ENCODE measurements around the gene KDM8. TPM values are rescaled to one million over a fixed set of nuclear protein-coding genes. Genes with fewer than 3 reads are reported as not detected.
"Not testable (repeated sequence)": the region's sequence is repeated elsewhere in the genome, so short reads cannot be mapped to it uniquely, and the experiment has no call there.

The KDM8 gene
- total and polyA plus RNA-seq, 3 donors from 2014 or later = 5.7 to 14.7 (median 8.3) TPM

GRCh38 chr16:27248036-27248435 lies 44.7 kb downstream of the KDM8 start:
- DNase-seq = no peak
- no peaks in the 10 kb centered on the region for H3K9me3 ChIP-seq
- intact Hi-C loops (cut with DNase I; ENCODE audit: low total_unique reads) = no loop called here
- no peak overlapping the region for H3K27ac ChIP-seq
- H3K4me1 ChIP-seq = peaks cover 14% of the 10 kb centered on the region
- H3K27me3 ChIP-seq = no peaks in the 10 kb centered on the region
- TF ChIP-seq CTCF (IDR thresholded peaks at IDR 0.05) (no peak), POLR2A (IDR thresholded peaks at IDR 0.05) (no peak)
- H3K4me3 ChIP-seq = no peak overlapping the region
- 91 to 97% methylated on average over 2 of the region's 2 CpGs for whole genome bisulfite sequencing, 2 donors
- no peaks in the 10 kb centered on the region for H3K36me3 ChIP-seq (ENCODE audit: low read depth, missing control alignments)

GRCh38 chr16:27248886-27249285 lies 45.6 kb downstream of the KDM8 start:
- H3K9me3 ChIP-seq; intact Hi-C loops (cut with DNase I; ENCODE audit: low total_unique reads); H3K4me3 ChIP-seq; H3K27me3 ChIP-seq; H3K27ac ChIP-seq; H3K4me1 ChIP-seq; DNase-seq; H3K36me3 ChIP-seq (ENCODE audit: low read depth, missing control alignments): not testable (repeated sequence)
- WGBS, 2 donors = 89 to 94% methylated on average over 4 of the region's 4 CpGs

- Histone ChIP-seq H3K4me3 (no peak overlapping the region), H3K9me3 (no peaks in the 10 kb centered on the region), H3K27me3 (no peaks in the 10 kb centered on the region), H3K4me1 (peaks cover 6% of the 10 kb centered on the region), H3K27ac (no peak overlapping the region), H3K36me3 (ENCODE audit: low read depth, missing control alignments) (no peaks in the 10 kb centered on the region)
- TF ChIP-seq CTCF (IDR thresholded peaks at IDR 0.05) (no peak), POLR2A (IDR thresholded peaks at IDR 0.05) (no peak)
- intact Hi-C loops (cut with DNase I; ENCODE audit: low total_unique reads) = no loop called here
- no peak for DNase-seq
- WGBS, 2 donors = 70 to 88% methylated on average over 7 to 8 of the region's 8 CpGs
Measured at GRCh38 chr16:27251541-27252205, 48.3 kb downstream of the KDM8 start.

GRCh38 chr16:27252206-27252585 lies 48.9 kb downstream of the KDM8 start:
- TF ChIP-seq POLR2A (IDR thresholded peaks at IDR 0.05) = no peak
- TF ChIP-seq CTCF (IDR thresholded peaks at IDR 0.05) = no peak
- Histone ChIP-seq H3K36me3 (ENCODE audit: low read depth, missing control alignments) (no peaks in the 10 kb centered on the region), H3K4me3 (no peak overlapping the region), H3K4me1 (peaks cover 6% of the 10 kb centered on the region), H3K27ac (no peak overlapping the region), H3K27me3 (no peaks in the 10 kb centered on the region), H3K9me3 (no peaks in the 10 kb centered on the region)
- DNase-seq = no peak
- intact Hi-C loops (cut with DNase I; ENCODE audit: low total_unique reads) = no loop called here
- 95 to 96% methylated on average over 6 of the region's 6 CpGs for whole genome bisulfite sequencing, 2 donors

GRCh38 chr16:27253526-27253930 lies 50.2 kb downstream of the KDM8 start:
- peak overlapping the region in 1 of 2 donors; percentile 28 for H3K27ac ChIP-seq
- no peaks in the 10 kb centered on the region for H3K36me3 ChIP-seq (ENCODE audit: low read depth, missing control alignments)
- no peak for DNase-seq
- WGBS, 2 donors = 79 to 82% methylated on average over 6 of the region's 6 CpGs
- peaks cover 6% of the 10 kb centered on the region for H3K4me1 ChIP-seq
- H3K27me3 ChIP-seq = no peaks in the 10 kb centered on the region
- H3K4me3 ChIP-seq = no peak overlapping the region
- no peaks in the 10 kb centered on the region for H3K9me3 ChIP-seq
- intact Hi-C loops (cut with DNase I; ENCODE audit: low total_unique reads) = no loop called here
- TF ChIP-seq POLR2A (IDR thresholded peaks at IDR 0.05) (no peak), CTCF (IDR thresholded peaks at IDR 0.05) (no peak)
